HepG2 (cell line): Measurements from ENCODE around the gene METTL15. TPM values are rescaled to one million over a fixed set of nuclear protein-coding genes. Genes with fewer than 3 reads are reported as not detected.

Experiments used
- ATAC-seq: fragments of 200-7000 bp; cut with Tn5 transposase; 3 replicates; pipeline ENCODE4 v1.9.1; 2020; ENCODE audit warnings: mild to moderate bottlenecking, moderate library complexity
- BruUV-seq: library from RNA; stranded (reverse); fragments of 400-500 nt; replicated peaks from 2 replicates; lab custom pipeline; 2021; lab: Mats Ljungman, UMichigan
- CTCF ChIA-PET: fragments of 300-600 bp; formaldehyde crosslinking; extraction: SDS; loops from one replicate; lab custom pipeline; 2021; ENCODE audit warnings: low total read pairs, inconsistent platforms, low intra/inter-chr PET ratio; lab: Yijun Ruan, JAX
- POLR2A ChIA-PET: fragments of 350-600 bp; sonication (Branson Sonifier 250); formaldehyde crosslinking; loops from one replicate; lab custom pipeline; 2020; ENCODE audit warnings: antibody characterized with exemption, inconsistent platforms; lab: Yijun Ruan, JAX
- DNase-seq: peaks from one replicate; pipeline ENCODE4 v3.0.0-alpha.2; 2015; ENCODE audit warnings: low spot score
- FAIRE-seq: peaks from 3 replicates; lab custom pipeline; 2011; peaks lifted over from hg19 to GRCh38; lab: Jason Lieb, UNC
- H2AFZ ChIP-seq: one replicate; pipeline ENCODE4 v1.6.1; 2011; ENCODE audit warnings: low read length, inconsistent platforms
- H3K27ac ChIP-seq: fragments of 300-600 bp; 3 replicates; pipeline ENCODE4 v1.8.0; 2011; ENCODE audit warnings: mixed run types, mild to moderate bottlenecking, mixed read lengths, low read length, inconsistent platforms; ENCODE audit not compliant: insufficient read depth; ENCODE audit errors: extremely low read length
- H3K27me3 ChIP-seq, 2 experiments: fragments of 200-600 bp in 1 of 2; 2 replicates in 1 of 2; 3 replicates in 1 of 2; pipeline versions ENCODE4 v1.6.0 to v1.8.0; 2011; ENCODE audit warnings: low read length in 2 of 2, mild to moderate bottlenecking in 2 of 2, moderate library complexity in 2 of 2, inconsistent platforms in 1 of 2; ENCODE audit not compliant: insufficient read depth in 2 of 2, control insufficient read depth in 1 of 2
- H3K36me3 ChIP-seq, 2 experiments: fragments of 200-600 bp in 1 of 2; replicated peaks in 1 of 2; 2 replicates in 1 of 2; 3 replicates in 1 of 2; pipeline versions ENCODE4 v1.5.1 to v1.8.0; 2011; ENCODE audit warnings: low read length in 2 of 2, inconsistent platforms in 1 of 2; ENCODE audit not compliant: insufficient read depth in 2 of 2, control insufficient read depth in 1 of 2
- H3K4me1 ChIP-seq: 2 replicates; pipeline ENCODE4 v1.5.1; 2012; ENCODE audit warnings: low read length, inconsistent platforms; ENCODE audit not compliant: insufficient read depth
- H3K4me2 ChIP-seq: 2 replicates; pipeline ENCODE4 v1.6.0; 2011; ENCODE audit warnings: low read depth, low read length, inconsistent platforms
- H3K4me3 ChIP-seq, 3 experiments: fragments of 200-600 bp in 1 of 3; sonication (generic), shearing (Covaris generic) in 1 of 3; replicated peaks in 1 of 3; 2 replicates each; pipeline ENCODE4 v1.5.1; 2011 to 2016; ENCODE audit warnings: low read length in 3 of 3, inconsistent platforms in 2 of 3, low read depth in 2 of 3, mild to moderate bottlenecking in 2 of 3, control low read depth in 1 of 3, mixed read lengths in 1 of 3; ENCODE audit not compliant: insufficient read depth in 1 of 3
- H3K79me2 ChIP-seq: one replicate; pipeline ENCODE4 v1.6.1; 2011; ENCODE audit warnings: low read length, inconsistent platforms; ENCODE audit not compliant: insufficient read depth
- H3K9ac ChIP-seq: 2 replicates; pipeline ENCODE4 v1.6.0; 2011; ENCODE audit warnings: mild to moderate bottlenecking, low read depth, low read length, inconsistent platforms; ENCODE audit not compliant: insufficient read depth
- H3K9me3 ChIP-seq: 2 replicates; pipeline ENCODE4 v1.5.1; 2012; ENCODE audit warnings: mild to moderate bottlenecking, low read length
- H4K20me1 ChIP-seq: 2 replicates; pipeline ENCODE4 v1.6.0; 2011; ENCODE audit warnings: inconsistent platforms, mild to moderate bottlenecking, low read length, moderate library complexity; ENCODE audit not compliant: insufficient read depth
- DBP ChIP-seq: sonication (generic); formaldehyde crosslinking; IDR thresholded peaks from 2 replicates; pipeline ENCODE4 v1.4.0; 2020; ENCODE audit warnings: missing genetic modification reagents; ENCODE audit errors: not compliant biosample characterization
- ETS1 ChIP-seq: sonication (generic); formaldehyde crosslinking; IDR thresholded peaks from 2 replicates; pipeline ENCODE4 v1.4.0; 2020; ENCODE audit warnings: missing genetic modification reagents
- JUN ChIP-seq: sonication (generic); formaldehyde crosslinking; IDR thresholded peaks from 2 replicates; pipeline ENCODE4 v1.4.0; 2020; ENCODE audit warnings: mild to moderate bottlenecking, missing genetic modification reagents
- PAXIP1 ChIP-seq: sonication (generic); formaldehyde crosslinking; conservative IDR thresholded peaks from 2 replicates; pipeline ENCODE4 v1.4.0; 2020; ENCODE audit warnings: mild to moderate bottlenecking, missing genetic modification reagents, moderate library complexity
- RCOR2 ChIP-seq: IDR thresholded peaks from 2 replicates; pipeline ENCODE4 v1.6.1; 2016; ENCODE audit warnings: missing biosample characterization, missing genetic modification reagents
- SMARCE1 ChIP-seq: fragments of 450-650 bp; IDR thresholded peaks from 2 replicates; pipeline ENCODE4 v1.6.1; 2017; ENCODE audit warnings: borderline replicate concordance
- ZBTB1 ChIP-seq: sonication (generic); formaldehyde crosslinking; IDR thresholded peaks from 2 replicates; pipeline ENCODE4 v1.4.0; 2020; ENCODE audit warnings: missing genetic modification reagents, borderline replicate concordance
- ZFP82 ChIP-seq: sonication (generic); formaldehyde crosslinking; IDR thresholded peaks from 2 replicates; pipeline ENCODE4 v1.5.1; 2020; ENCODE audit warnings: mild to moderate bottlenecking, missing genetic modification reagents, borderline replicate concordance
- ZNF136 ChIP-seq: sonication (generic); formaldehyde crosslinking; IDR thresholded peaks from 2 replicates; pipeline ENCODE4 v1.8.1; 2022; ENCODE audit warnings: low read depth, mild to moderate bottlenecking, moderate library complexity, missing genetic modification reagents
- ZNF33B ChIP-seq: sonication (generic); formaldehyde crosslinking; IDR thresholded peaks from 2 replicates; pipeline ENCODE4 v1.5.1; 2020; ENCODE audit warnings: mild to moderate bottlenecking, missing genetic modification reagents
- ZNF44 ChIP-seq: sonication (generic); formaldehyde crosslinking; IDR thresholded peaks from 2 replicates; pipeline ENCODE4 v1.5.1; 2020; ENCODE audit warnings: mild to moderate bottlenecking, missing genetic modification reagents
- ZNF513 ChIP-seq: sonication (generic); formaldehyde crosslinking; conservative IDR thresholded peaks from 2 replicates; pipeline ENCODE4 v1.5.0; 2020; ENCODE audit warnings: missing genetic modification reagents
- ZNF550 ChIP-seq: sonication (generic); formaldehyde crosslinking; IDR thresholded peaks from 2 replicates; pipeline ENCODE4 v1.4.0; 2020; ENCODE audit warnings: mild to moderate bottlenecking, missing genetic modification reagents, borderline replicate concordance
- ZNF616 ChIP-seq: sonication (generic); formaldehyde crosslinking; IDR thresholded peaks from 2 replicates; pipeline ENCODE4 v1.5.0; 2020; ENCODE audit warnings: low read depth, mild to moderate bottlenecking, missing genetic modification reagents
- ZNF652 ChIP-seq: IDR thresholded peaks from 2 replicates; pipeline ENCODE4 v1.6.1; 2016; ENCODE audit warnings: low read depth, borderline replicate concordance
- WGBS: methylation state at CpG from one replicate; pipeline ENCODE4 v1.1.6; 2017; ENCODE audit warnings: low lambda C conversion rate; 5-methylcytosine and 5-hydroxymethylcytosine counted together
- in situ Hi-C: cut with HindIII; loops from 2 replicates; pipeline ENCODE4 v1.10.0; 2017; ENCODE audit warnings: low pct_unique_long_range_greater_than_20kb; ENCODE audit not compliant: extremely low pct_ligation_motif_present
- intact Hi-C: fragments of 100-400 bp; cut with micrococcal nuclease; formaldehyde crosslinking; loops from one replicate; pipeline ENCODE4 v1.10.0; 2022; ENCODE audit not compliant: unreplicated experiment
- polyA plus RNA-seq, 8 experiments: library from polyadenylated mRNA; depleted of rRNA in 3 of 8; stranded (reverse) in 7 of 8; unstranded in 1 of 8; fragments of >200 nt; fragmentation: Illumina TruSeq in 4 of 8; extraction: Trizol in 4 of 8; gene quantifications; 2 replicates each; pipeline versions ENCODE4 v1.2.1 to v1.2.3, GENCODE V29; 2011 to 2016; ENCODE audit warnings: low read depth in 4 of 8, missing spikeins in 1 of 8, mixed read lengths in 1 of 8; ENCODE audit not compliant: insufficient read depth in 1 of 8
- total RNA-seq, 5 experiments: library from RNA; depleted of rRNA; stranded (reverse); fragments of >200 nt; fragmentation: Illumina TruSeq; extraction: Trizol; gene quantifications; 2 replicates each; pipeline ENCODE4 v1.2.3, GENCODE V29; 2016; ENCODE audit warnings: low read depth in 1 of 5

The METTL15 gene
- total and polyA plus RNA-seq, 2 of the 13 experiments (the other 11 are each of a cell fraction or from before 2014, with no cell fraction given), result 6.5 to 14.0 TPM

GRCh38 chr11:28318871-28319270 is 210.7 kb downstream of the METTL15 start:
- no peak overlapping the region for H3K4me3 ChIP-seq
- no peak for FAIRE-seq
- no peaks in the 10 kb centered on the region for H3K27me3 ChIP-seq

More at GRCh38 chr11:28318871-28319270, 210.7 kb downstream of the METTL15 start:
- in situ Hi-C loops, result no loop called here
- no peaks in the 10 kb centered on the region for H3K9me3 ChIP-seq
- H3K36me3 ChIP-seq, result no peaks in the 10 kb centered on the region; a peak in 1 of 5 replicates
- ATAC-seq, result no peak
- no peak overlapping the region for H3K9ac ChIP-seq
- ChIA-PET POLR2A (no interaction called here), CTCF (no interaction called here)
- no peak overlapping the region for H2AFZ ChIP-seq
- no peak for DNase-seq
- no TSS peak for BruUV-seq
- no peaks in the 10 kb centered on the region for H3K79me2 ChIP-seq
- intact Hi-C loops, result no loop called here
- no peak overlapping the region for H3K4me2 ChIP-seq
- H4K20me1 ChIP-seq, result no peaks in the 10 kb centered on the region
- no peaks in the 10 kb centered on the region for H3K4me1 ChIP-seq
- no peak overlapping the region for H3K27ac ChIP-seq
- WGBS, result 93% methylated on average over 3 of the region's 3 CpGs
- TF ChIP-seq SMARCE1 (no peak), ZNF513 (CRISPR knock-in tag) (no peak), ZFP82 (CRISPR knock-in tag) (no peak), ZNF652 (CRISPR knock-in tag) (no peak), ZNF136 (CRISPR knock-in tag) (no peak), ZBTB1 (CRISPR knock-in tag) (no peak), PAXIP1 (no peak), ZNF33B (CRISPR knock-in tag) (no peak), ZNF616 (CRISPR knock-in tag) (no peak), RCOR2 (CRISPR knock-in tag) (no peak), ZNF550 (no peak), DBP (CRISPR knock-in tag) (no peak), ETS1 (CRISPR knock-in tag) (no peak), JUN (CRISPR knock-in tag) (no peak), ZNF44 (no peak)
